Right cardiac atrium (tissue), 5 donors: ENCODE data around the gene MTMR4. TPM values are rescaled to one million over a fixed set of nuclear protein-coding genes. Genes with fewer than 3 reads are reported as not detected.
A peak's percentile ranks its signal among the peaks of the same experiment; 100 is the strongest.
"Not testable (repeated sequence)": the region's sequence is repeated elsewhere in the genome, so short reads cannot be mapped to it uniquely, and the experiment has no call there.

ENCODE experiments used
- ATAC-seq, 2 donors: fragments of 200-7000 bp; cut with Tn5 transposase; one replicate each; pipeline versions ENCODE4 v1.8.0 to v1.9.1; 2020; ENCODE audit warnings: moderate library complexity in 2 of 2, mild to moderate bottlenecking in 1 of 2
- DNase-seq, 3 donors: peaks; one replicate each; pipeline ENCODE4 v3.0.0-alpha.2; 2020
- H3K27ac ChIP-seq: one replicate; pipeline ENCODE4 v1.5.1; 2013; ENCODE audit warnings: mild to moderate bottlenecking, low read length, control low read depth, moderate library complexity
- H3K27me3 ChIP-seq: one replicate; pipeline ENCODE4 v1.6.1; 2013; ENCODE audit not compliant: control insufficient read depth, insufficient read depth
- H3K4me1 ChIP-seq: one replicate; pipeline ENCODE4 v1.6.1; 2013; ENCODE audit warnings: low read length; ENCODE audit not compliant: control insufficient read depth, insufficient read depth
- H3K4me3 ChIP-seq: one replicate; pipeline ENCODE4 v1.5.1; 2013; ENCODE audit warnings: low read length, control low read depth
- H3K9me3 ChIP-seq: one replicate; pipeline ENCODE4 v1.6.1; 2013; ENCODE audit warnings: low read length; ENCODE audit not compliant: control insufficient read depth
- WGBS: extraction: QIAGEN DNeasy Blood & Tissue Kit; methylation state at CpG from one replicate; pipeline ENCODE4 v1.1.7; 2013; 5-methylcytosine and 5-hydroxymethylcytosine counted together
- intact Hi-C, 4 donors: fragments of 100-400 bp; cut with DNase I; formaldehyde crosslinking; loops; one replicate each; pipeline versions ENCODE4 v1.11.0 to v1.14.0; 2022 to 2023
- long read RNA-seq, 4 donors: library from polyadenylated mRNA; unstranded; transcript quantifications; one replicate each; pipeline ENCODE4 v2.0.0, GENCODE V29; 2020 to 2021
- polyA plus RNA-seq: library from polyadenylated mRNA; stranded (reverse); fragments of 200-250 nt; gene quantifications from one replicate; pipeline ENCODE4 v1.2.3, GENCODE V29; 2013
- total RNA-seq, 4 donors: library from RNA; stranded (reverse); fragmentation: NEBNext Ultra II Directional; extraction: Animal tissue kit (Norgen Biotek cat#: 25700); gene quantifications; one replicate each; pipeline ENCODE4 v1.2.1, GENCODE V29; 2021
- donor health status: healthy with polysubstance abuse.
- donor health status: DM: no; HTN: yes; CAD: no.
- donor health status: DM: no; HTN: no; CAD: no.
- donor health status: DM: no; HTN: yes; CAD: no; lungs with severe emphysema.
- donor health status: DM: yes; HTN: yes; CAD: no.

MTMR4 gene
- total RNA-seq (10 to 100 TPM; 11.5 to 26.5 (median 23.5) TPM), polyA plus RNA-seq (8.5 TPM)
- long read RNA-seq, donor 1, full-length matches to known transcripts, result 1 of 71 reads
- long read RNA-seq, donor 1, partial matches to known transcripts, result 64 of 71 reads
- long read RNA-seq, donor 1, other reads (novel, unspliced or antisense), result 6 of 71 reads
- long read RNA-seq, donor 2, full-length matches to known transcripts, result 4 of 29 reads
- long read RNA-seq, donor 2, partial matches to known transcripts, result 20 of 29 reads
- long read RNA-seq, donor 2, other reads (novel, unspliced or antisense), result 5 of 29 reads
- long read RNA-seq, donor 3, full-length matches to known transcripts, result 3 of 41 reads
- long read RNA-seq, donor 3, partial matches to known transcripts, result 31 of 41 reads
- long read RNA-seq, donor 3, other reads (novel, unspliced or antisense), result 7 of 41 reads
- long read RNA-seq, donor 4, partial matches to known transcripts, result 23 of 27 reads
- long read RNA-seq, donor 4, other reads (novel, unspliced or antisense), result 4 of 27 reads

GRCh38 chr17:58513965-58514769, at the start of gene MTMR4:
Gene MTMR4 (minus strand): TSS chr17:58514638. CDS start chr17:58514407, 231 bp downstream.
- Histone ChIP-seq H3K27ac (peak within 1 kb of the TSS; percentile 32), H3K9me3 (no peaks in the 10 kb centered on the region), H3K4me3 (peak within 1 kb of the TSS; percentile 78), H3K4me1 (peaks cover 8% of the 10 kb centered on the region), H3K27me3 (no peaks in the 10 kb centered on the region)
- intact Hi-C loops, result no loop called here
- DNase-seq, result peak; percentile 84 to 94 (median 94)
- ATAC-seq, result peak; percentile 56 to 65
- under 1% methylated on average over 64 of the region's 64 CpGs for WGBS

- Histone ChIP-seq H3K4me3 (no peak overlapping the region), H3K4me1 (no peaks in the 10 kb centered on the region), H3K27ac (no peak overlapping the region), H3K9me3 (no peaks in the 10 kb centered on the region), H3K27me3 (no peaks in the 10 kb centered on the region)
- ATAC-seq (no peak), DNase-seq (no peak)
- intact Hi-C loops, result no loop called here
- WGBS, result 67% methylated on average over 1 of the region's 1 CpG
Measured at GRCh38 chr17:58560511-58560910, 46.1 kb upstream of the MTMR4 start.

GRCh38 chr17:58557981-58558380, 43.5 kb upstream of the MTMR4 start:
- DNase-seq, result no peak
- intact Hi-C loops, result no loop called here
- Histone ChIP-seq H3K4me1 (no peaks in the 10 kb centered on the region), H3K4me3 (no peak overlapping the region), H3K9me3 (no peaks in the 10 kb centered on the region), H3K27me3 (no peaks in the 10 kb centered on the region), H3K27ac (peak overlapping the region; percentile 64)
- WGBS, result 63% methylated on average over 3 of the region's 3 CpGs
- peak in 1 of 2 donors; percentile 51 for ATAC-seq

- Histone ChIP-seq H3K4me1 (no peaks in the 10 kb centered on the region), H3K27ac (no peak overlapping the region), H3K27me3 (no peaks in the 10 kb centered on the region), H3K9me3 (no peaks in the 10 kb centered on the region), H3K4me3 (no peak overlapping the region)
- WGBS, result 54% methylated on average over 5 of the region's 5 CpGs
- DNase-seq (no peak), ATAC-seq (no peak)
- intact Hi-C loops, result no loop called here
Measured at GRCh38 chr17:58556833-58557250, 42.4 kb upstream of the MTMR4 start.

GRCh38 chr17:58555109-58555508, 40.7 kb upstream of the MTMR4 start:
- H3K9me3 ChIP-seq, H3K4me3 ChIP-seq, H3K4me1 ChIP-seq, H3K27me3 ChIP-seq, ATAC-seq, intact Hi-C loops, H3K27ac ChIP-seq, DNase-seq: not testable (repeated sequence)
- WGBS, result 84% methylated on average over 3 of the region's 3 CpGs

GRCh38 chr17:58541249-58541648, 26.8 kb upstream of the MTMR4 start:
- Histone ChIP-seq H3K9me3 (no peaks in the 10 kb centered on the region), H3K27me3 (no peaks in the 10 kb centered on the region), H3K4me1 (peaks cover 12% of the 10 kb centered on the region), H3K27ac (no peak overlapping the region), H3K4me3 (no peak overlapping the region)
- whole genome bisulfite sequencing, result 88% methylated on average over 2 of the region's 2 CpGs
- intact Hi-C loops, result no loop called here
- ATAC-seq (no peak), DNase-seq (no peak)

GRCh38 chr17:58539698-58540097, 25.3 kb upstream of the MTMR4 start:
- Histone ChIP-seq H3K4me1 (peaks cover 12% of the 10 kb centered on the region), H3K4me3 (no peak overlapping the region), H3K9me3 (no peaks in the 10 kb centered on the region), H3K27ac (no peak overlapping the region), H3K27me3 (no peaks in the 10 kb centered on the region)
- intact Hi-C loops, result no loop called here
- ATAC-seq (no peak), DNase-seq (no peak)

- H3K4me1 ChIP-seq, result peaks cover 19% of the 10 kb centered on the region
- no peaks in the 10 kb centered on the region for H3K27me3 ChIP-seq
- intact Hi-C loops, result no loop called here
- WGBS, result 27% methylated on average over 6 of the region's 6 CpGs
- peak overlapping the region; percentile 69 for H3K27ac ChIP-seq
- no peaks in the 10 kb centered on the region for H3K9me3 ChIP-seq
- peak; percentile 38 to 64 for ATAC-seq
- H3K4me3 ChIP-seq, result no peak overlapping the region
- DNase-seq, result peak in 1 of 3 donors; percentile 47
Measured at GRCh38 chr17:58538811-58539409, 24.5 kb upstream of the MTMR4 start.

GRCh38 chr17:58537266-58537665, 22.8 kb upstream of the MTMR4 start:
- Histone ChIP-seq H3K9me3 (no peaks in the 10 kb centered on the region), H3K4me1 (peaks cover 24% of the 10 kb centered on the region), H3K4me3 (no peak overlapping the region), H3K27me3 (no peaks in the 10 kb centered on the region), H3K27ac (no peak overlapping the region)
- no peak for ATAC-seq
- WGBS, result 96% methylated on average over 4 of the region's 4 CpGs
- intact Hi-C loops, result no loop called here
- DNase-seq, result no peak

GRCh38 chr17:58536542-58536941, 22.1 kb upstream of the MTMR4 start:
- H3K27ac ChIP-seq, result no peak overlapping the region
- no peak for ATAC-seq
- WGBS, result 82% methylated on average over 3 of the region's 3 CpGs
- intact Hi-C loops, result no loop called here
- peaks cover 24% of the 10 kb centered on the region for H3K4me1 ChIP-seq
- H3K9me3 ChIP-seq, result no peaks in the 10 kb centered on the region
- DNase-seq, result no peak
- H3K4me3 ChIP-seq, result no peak overlapping the region
- no peaks in the 10 kb centered on the region for H3K27me3 ChIP-seq

- no peak for DNase-seq
- H3K4me1 ChIP-seq, result peaks cover 24% of the 10 kb centered on the region
- no peak for ATAC-seq
- peak overlapping the region; percentile 85 for H3K27ac ChIP-seq
- H3K4me3 ChIP-seq, result no peak overlapping the region
- WGBS, result 93% methylated on average over 2 of the region's 2 CpGs
- H3K9me3 ChIP-seq, result no peaks in the 10 kb centered on the region
- no peaks in the 10 kb centered on the region for H3K27me3 ChIP-seq
- intact Hi-C loops, result no loop called here
Measured at GRCh38 chr17:58535431-58535830, 21.0 kb upstream of the MTMR4 start.
